H1 (cell line): ENCODE measurements around the gene SORD. TPM values are rescaled to one million over a fixed set of nuclear protein-coding genes. Genes with fewer than 3 reads are reported as not detected.

Source experiments
- CBX8 ChIP-seq: fragments of 300-800, 300-1000 bp; sonication (generic); IDR thresholded peaks from 2 replicates; pipeline ENCODE4 v1.7.1; 2016; ENCODE audit warnings: low read depth, low read length, borderline replicate concordance
- RXRA ChIP-seq: IDR thresholded peaks from 2 replicates; pipeline ENCODE4 v1.6.1; 2011; ENCODE audit warnings: low read depth, mild to moderate bottlenecking, low read length, moderate library complexity; ENCODE audit not compliant: insufficient read depth
- SAP30 ChIP-seq: fragments of 300-600 bp; sonication (generic); IDR thresholded peaks from 2 replicates; pipeline ENCODE4 v1.7.1; 2012; ENCODE audit warnings: low read length, moderate library complexity, mild to moderate bottlenecking, inconsistent platforms; ENCODE audit not compliant: insufficient read depth, insufficient replicate concordance
- SP2 ChIP-seq: IDR thresholded peaks from 2 replicates; pipeline ENCODE4 v1.6.1; 2012; ENCODE audit warnings: mild to moderate bottlenecking, low read length, inconsistent platforms
- TCF12 ChIP-seq: IDR thresholded peaks from 2 replicates; pipeline ENCODE4 v1.6.1; 2011; ENCODE audit warnings: low read depth, mild to moderate bottlenecking, low read length
- polyA plus RNA-seq, 7 experiments: library from polyadenylated mRNA; depleted of rRNA in 3 of 7; stranded (reverse) in 5 of 7; unstranded in 2 of 7; fragments of >200 nt in 5 of 7; fragments of 200-250 nt in 2 of 7; gene quantifications; 1 replicate in 5 of 7; 2 replicates in 1 of 7; 4 replicates in 1 of 7; pipeline versions ENCODE4 v1.2.1 to v1.2.3, GENCODE V29; 2011 to 2013; ENCODE audit warnings: missing spikeins in 2 of 7, mixed read lengths in 2 of 7
- total RNA-seq: library from RNA; stranded (reverse); fragmentation: NEBNext Ultra II Directional; extraction: Animal tissue kit (Norgen Biotek cat#: 25700); gene quantifications from 2 replicates; pipeline ENCODE4 v1.2.1, GENCODE V29; 2021

Gene SORD
- total and polyA plus RNA-seq, 2 of the 8 experiments (the other 6 are each of a cell fraction or from before 2014, with no cell fraction given), result 52.6 to 75.8 TPM

DNA sequence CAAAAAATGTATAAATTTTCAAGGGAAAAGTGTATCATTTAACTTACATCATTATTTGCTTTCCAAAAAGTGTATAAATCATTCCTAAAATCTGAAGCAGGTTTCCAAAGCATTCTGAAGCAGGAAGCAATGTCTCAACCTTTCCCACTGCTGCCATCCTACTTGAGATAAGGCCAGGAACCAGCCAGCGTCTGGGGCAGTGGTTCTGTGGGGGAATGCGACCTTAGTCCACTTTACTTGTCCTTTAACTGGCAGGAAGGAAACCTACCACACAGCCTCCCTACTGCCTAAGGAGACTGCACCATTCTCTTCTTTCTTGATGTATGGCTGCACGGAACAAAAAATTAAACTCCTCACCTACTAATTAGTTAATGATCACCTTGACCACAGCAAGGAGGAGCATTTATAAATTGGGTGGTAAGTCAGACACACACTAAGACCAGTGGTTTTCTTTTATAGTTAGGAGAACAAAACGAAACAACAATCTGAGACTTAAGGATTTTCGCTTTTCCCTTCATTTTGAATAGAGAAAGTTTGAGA lies 3.7 kb downstream of the SORD start (continued):
- TF ChIP-seq TCF12 (no peak), SAP30 (no peak), CBX8 (no peak), SP2 (no peak), RXRA (no peak)
